AG09309 (cell line): ENCODE data around the gene PAQR9.

ENCODE experiments used
- DNase-seq: peaks from one replicate; pipeline ENCODE4 v3.0.0-alpha.2; 2010; ENCODE audit warnings: low read depth
- H3K4me3 ChIP-seq: 2 replicates; pipeline ENCODE4 v1.5.1; 2011; ENCODE audit warnings: mild to moderate bottlenecking, low read depth, low read length, moderate library complexity; ENCODE audit not compliant: control insufficient read depth
- TF ChIP-seq, protein P1 (sequence below): IDR thresholded peaks from 2 replicates; pipeline ENCODE4 v1.5.1; 2011; ENCODE audit warnings: mild to moderate bottlenecking, low read depth, low read length, inconsistent platforms; ENCODE audit not compliant: insufficient read depth, control insufficient read depth; ENCODE audit errors: missing control alignments

The PAQR9 gene

DNA sequence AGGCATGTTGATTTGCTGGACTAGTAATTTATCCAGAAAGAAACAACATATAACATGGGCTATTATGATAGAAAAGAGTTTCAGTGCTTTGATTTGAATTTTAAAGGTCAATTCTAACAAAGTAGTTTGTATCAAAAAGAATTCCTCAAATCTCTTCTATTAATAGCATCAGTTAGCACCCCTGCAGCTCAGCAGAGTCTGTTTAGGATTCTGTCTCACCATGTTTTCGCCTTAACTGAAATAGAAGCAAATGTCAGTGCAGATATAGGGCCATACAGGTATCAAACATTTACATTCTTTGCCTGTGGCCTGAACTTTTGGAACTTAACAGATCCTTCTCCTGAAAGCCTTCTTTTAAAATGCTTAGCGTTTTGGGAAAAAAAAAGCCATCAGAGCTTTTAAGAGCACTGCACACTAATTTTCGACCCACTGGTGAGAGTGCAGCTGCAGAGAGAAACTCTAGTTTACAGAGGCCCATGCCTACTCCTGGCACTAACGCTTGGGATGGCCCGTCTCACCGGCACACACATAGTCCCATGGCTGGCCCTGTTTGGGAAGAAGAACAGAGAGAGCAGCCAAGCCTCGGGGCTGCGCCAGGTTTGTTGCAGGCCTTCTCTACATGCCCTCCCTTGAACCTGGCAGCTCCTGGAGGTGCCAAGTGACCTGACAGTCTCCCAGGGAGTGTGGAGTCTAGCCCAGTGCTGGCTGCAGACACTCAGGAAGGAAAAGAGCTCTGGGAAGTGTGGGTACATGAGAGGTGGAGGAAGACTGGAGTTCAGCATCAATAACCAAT is 9.9 kb upstream of the PAQR9 start:
- TF ChIP-seq, protein P1, sequence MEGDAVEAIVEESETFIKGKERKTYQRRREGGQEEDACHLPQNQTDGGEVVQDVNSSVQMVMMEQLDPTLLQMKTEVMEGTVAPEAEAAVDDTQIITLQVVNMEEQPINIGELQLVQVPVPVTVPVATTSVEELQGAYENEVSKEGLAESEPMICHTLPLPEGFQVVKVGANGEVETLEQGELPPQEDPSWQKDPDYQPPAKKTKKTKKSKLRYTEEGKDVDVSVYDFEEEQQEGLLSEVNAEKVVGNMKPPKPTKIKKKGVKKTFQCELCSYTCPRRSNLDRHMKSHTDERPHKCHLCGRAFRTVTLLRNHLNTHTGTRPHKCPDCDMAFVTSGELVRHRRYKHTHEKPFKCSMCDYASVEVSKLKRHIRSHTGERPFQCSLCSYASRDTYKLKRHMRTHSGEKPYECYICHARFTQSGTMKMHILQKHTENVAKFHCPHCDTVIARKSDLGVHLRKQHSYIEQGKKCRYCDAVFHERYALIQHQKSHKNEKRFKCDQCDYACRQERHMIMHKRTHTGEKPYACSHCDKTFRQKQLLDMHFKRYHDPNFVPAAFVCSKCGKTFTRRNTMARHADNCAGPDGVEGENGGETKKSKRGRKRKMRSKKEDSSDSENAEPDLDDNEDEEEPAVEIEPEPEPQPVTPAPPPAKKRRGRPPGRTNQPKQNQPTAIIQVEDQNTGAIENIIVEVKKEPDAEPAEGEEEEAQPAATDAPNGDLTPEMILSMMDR, result no peak
- no peak for DNase-seq
- H3K4me3 ChIP-seq, result no peak overlapping the region

DNA sequence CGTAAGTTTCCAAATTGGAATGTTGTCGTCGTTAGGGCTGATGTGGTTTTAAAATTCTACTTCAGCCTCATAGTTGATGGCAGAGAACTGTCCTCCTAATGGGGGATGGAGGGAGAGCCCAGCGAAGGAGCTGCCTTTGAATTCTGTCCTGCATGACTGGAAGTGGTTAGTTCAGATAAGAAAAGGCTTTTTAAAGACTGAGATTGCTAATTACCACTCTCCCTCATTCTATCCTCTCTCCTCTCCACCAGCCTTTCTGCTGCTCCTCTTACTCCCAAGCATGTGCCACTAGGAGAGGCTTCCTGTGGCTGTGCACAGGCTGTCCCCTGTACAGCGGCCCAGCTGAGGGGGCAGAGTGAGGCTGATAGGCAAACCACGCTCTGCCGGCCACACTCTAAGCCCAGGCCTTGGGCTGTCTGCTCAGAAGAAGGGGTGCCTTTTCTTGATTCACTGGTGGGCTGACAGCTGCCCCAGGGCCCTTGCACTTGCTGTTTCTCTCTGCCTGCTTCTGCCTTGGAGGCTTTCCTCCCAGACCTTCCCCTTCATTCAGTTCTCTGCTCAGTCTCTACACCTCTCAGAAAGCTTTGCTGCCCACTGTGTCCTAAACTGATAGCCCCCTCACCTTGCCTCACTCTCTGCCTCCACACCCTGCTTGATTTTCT is 8.7 kb upstream of the PAQR9 start:
- H3K4me3 ChIP-seq, result no peak overlapping the region
- DNase-seq, result no peak
- TF ChIP-seq, protein P1, result no peak

DNA sequence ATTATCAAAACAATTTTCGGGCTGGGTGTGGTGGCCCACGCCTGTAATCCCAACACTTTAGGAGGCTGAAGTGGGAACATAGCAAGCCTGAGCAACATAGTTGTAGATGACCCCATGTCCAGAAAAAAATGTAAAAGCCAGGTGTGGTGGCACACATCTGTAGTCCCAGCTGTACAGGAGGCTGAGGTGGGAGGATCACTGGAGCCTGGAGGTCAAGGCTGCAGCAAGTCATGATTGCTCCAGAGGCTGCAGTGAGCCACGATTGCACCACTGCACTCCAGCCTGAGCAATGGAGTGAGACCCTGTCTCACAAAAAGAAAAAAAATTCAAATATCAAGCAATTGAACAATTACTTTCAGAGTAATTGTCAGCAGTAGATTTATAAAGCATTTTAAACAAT is 8.0 kb upstream of the PAQR9 start:
- TF ChIP-seq, protein P1, result no peak
- H3K4me3 ChIP-seq, result no peak overlapping the region
- no peak for DNase-seq

DNA sequence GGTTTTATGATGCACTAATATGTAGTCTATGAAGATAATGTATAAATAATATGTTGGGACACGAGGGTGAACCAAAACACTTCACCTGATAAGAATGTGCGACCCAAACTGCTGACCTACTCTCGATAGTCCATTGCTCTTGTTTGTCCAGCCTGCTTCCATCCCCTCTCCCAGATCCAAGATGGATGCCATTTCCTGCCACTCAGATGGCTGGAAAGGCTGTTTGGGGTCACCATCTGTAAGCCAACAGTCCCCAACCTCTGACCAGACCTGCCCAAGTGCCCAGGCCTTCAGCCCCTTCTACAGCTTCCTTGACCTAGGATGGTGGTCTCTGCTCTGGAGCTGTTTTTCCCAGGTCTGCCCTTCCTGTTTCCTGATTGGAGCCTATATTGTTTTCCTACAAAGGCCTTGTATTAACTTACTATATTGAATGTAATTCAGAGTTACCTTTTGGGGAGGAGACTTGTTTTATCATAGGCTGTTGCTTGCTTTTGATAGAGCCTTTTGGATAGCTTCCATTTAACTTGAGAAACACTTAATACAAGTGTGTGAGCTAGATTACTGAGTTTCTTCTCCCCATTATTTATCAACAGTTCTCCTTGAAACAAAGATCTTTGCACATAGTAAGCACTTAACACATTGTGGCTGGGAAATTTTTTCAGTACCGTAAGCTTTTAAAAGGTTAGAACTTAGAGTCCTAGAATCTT is 5.0 kb upstream of the PAQR9 start:
- DNase-seq, result no peak
- TF ChIP-seq, protein P1, result no peak
- H3K4me3 ChIP-seq, result no peak overlapping the region

DNA sequence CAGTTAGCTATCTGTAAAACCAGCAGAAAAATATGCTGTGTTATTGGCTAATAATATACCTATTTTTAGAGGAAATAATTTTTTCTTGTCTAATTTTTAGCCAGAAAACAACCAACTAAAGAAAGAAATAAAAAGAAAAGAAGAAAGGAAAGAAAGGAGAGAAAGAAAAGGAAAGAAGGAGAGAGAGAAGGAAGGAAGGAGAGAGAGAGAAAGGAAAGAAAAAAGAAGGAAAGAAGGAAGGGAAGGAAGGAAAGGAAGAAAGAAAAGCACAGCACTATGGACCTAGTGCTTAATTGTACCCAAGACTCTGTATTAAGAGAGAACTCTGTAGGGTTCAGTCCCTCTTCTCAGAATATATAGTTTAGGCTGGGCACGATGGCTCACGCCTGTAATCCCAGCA is 3.3 kb upstream of the PAQR9 start:
- TF ChIP-seq, protein P1, result no peak
- DNase-seq, result no peak
- no peak overlapping the region for H3K4me3 ChIP-seq

DNA sequence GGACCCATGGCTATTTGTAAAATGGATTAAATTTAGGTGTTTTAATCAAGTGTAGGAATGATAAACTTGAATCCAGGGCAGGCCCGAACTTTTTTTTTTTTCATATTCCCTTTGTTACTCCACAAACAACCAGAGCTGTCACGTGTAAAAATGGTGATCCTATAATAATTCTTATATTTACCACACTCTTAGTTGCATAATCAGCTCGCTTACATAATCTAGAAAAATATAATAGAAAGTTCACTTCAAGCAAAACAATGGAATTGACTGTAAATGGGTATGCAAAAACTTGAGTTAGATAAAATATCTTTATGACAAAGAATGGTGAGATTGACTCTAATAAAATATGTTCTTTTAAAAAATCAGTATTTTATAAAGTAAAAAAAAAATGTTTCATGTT is 2.1 kb upstream of the PAQR9 start:
- no peak for DNase-seq
- TF ChIP-seq, protein P1, result no peak
- H3K4me3 ChIP-seq, result no peak overlapping the region
